ENCODE measurements around the gene RCAN2.

DNA sequence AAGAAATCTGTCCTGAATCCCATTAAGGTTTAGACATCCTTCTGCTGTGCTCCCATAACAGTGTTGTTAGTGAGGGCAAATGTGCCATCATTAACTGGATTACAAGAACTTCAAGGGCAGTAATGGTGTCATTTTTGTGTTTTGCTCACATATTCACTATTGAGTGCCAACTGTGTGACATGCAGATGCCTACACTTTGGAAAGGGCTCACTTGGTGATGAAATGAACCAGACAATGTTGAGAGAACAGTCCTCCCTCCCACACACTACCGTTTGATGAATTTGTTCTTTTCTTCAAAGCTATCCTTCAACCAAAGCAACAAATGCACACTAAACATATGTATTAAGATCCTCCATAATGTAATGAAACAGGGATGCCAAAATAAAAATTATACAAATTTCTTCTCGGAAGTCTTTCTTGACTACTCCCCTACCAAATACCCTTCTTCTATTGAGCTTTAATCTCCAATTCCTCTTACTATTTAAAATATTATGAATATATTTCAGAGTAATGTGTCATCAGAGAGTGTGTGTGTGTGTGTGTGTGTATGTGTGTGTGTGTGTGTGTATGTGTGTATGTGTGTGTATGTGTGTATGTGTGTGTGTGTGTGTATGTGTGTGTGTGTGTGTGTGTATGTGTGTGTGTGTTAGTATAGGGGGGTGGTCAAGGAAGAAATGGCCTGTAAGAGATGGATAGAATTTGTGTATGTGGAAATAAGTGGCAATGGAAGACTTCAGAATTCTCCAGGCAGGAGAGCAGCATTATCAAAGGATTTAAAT is 228.1 kb downstream of the RCAN2 start:
- TF ChIP-seq RBM17 (IDR thresholded peaks at IDR 0.05; ENCODE audit: borderline replicate concordance, low read depth, low read length) (no peak), ETV6 (IDR thresholded peaks at IDR 0.05; ENCODE audit: borderline replicate concordance in 1 of 2, low read depth in 2 of 2, low read length in 1 of 2) (no peak), ETV6 (CRISPR knock-in tag; IDR thresholded peaks at IDR 0.05; ENCODE audit: borderline replicate concordance) (no peak), USF2 (CRISPR knock-in tag; IDR thresholded peaks at IDR 0.05) (no peak), SAP30 (IDR thresholded peaks at IDR 0.05; ENCODE audit: borderline replicate concordance, insufficient read depth, low read depth, low read length, poor library complexity, severe bottlenecking) (no peak), EZH2 (IDR thresholded peaks at IDR 0.05; ENCODE audit: borderline replicate concordance, low read depth, low read length) (no peak), RFX5 (IDR thresholded peaks at IDR 0.05; ENCODE audit: low read depth, low read length) (no peak)
- TF ChIP-seq, protein P1, sequence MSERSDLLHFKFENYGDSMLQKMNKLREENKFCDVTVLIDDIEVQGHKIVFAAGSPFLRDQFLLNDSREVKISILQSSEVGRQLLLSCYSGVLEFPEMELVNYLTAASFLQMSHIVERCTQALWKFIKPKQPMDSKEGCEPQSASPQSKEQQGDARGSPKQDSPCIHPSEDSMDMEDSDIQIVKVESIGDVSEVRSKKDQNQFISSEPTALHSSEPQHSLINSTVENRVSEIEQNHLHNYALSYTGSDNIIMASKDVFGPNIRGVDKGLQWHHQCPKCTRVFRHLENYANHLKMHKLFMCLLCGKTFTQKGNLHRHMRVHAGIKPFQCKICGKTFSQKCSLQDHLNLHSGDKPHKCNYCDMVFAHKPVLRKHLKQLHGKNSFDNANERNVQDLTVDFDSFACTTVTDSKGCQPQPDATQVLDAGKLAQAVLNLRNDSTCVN (CRISPR knock-in tag; IDR thresholded peaks at IDR 0.05): no peak
- TF ChIP-seq, protein P2, sequence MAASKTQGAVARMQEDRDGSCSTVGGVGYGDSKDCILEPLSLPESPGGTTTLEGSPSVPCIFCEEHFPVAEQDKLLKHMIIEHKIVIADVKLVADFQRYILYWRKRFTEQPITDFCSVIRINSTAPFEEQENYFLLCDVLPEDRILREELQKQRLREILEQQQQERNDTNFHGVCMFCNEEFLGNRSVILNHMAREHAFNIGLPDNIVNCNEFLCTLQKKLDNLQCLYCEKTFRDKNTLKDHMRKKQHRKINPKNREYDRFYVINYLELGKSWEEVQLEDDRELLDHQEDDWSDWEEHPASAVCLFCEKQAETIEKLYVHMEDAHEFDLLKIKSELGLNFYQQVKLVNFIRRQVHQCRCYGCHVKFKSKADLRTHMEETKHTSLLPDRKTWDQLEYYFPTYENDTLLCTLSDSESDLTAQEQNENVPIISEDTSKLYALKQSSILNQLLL (CRISPR knock-in tag; IDR thresholded peaks at IDR 0.05; ENCODE audit: borderline replicate concordance): no peak
- TF ChIP-seq, protein P3, sequence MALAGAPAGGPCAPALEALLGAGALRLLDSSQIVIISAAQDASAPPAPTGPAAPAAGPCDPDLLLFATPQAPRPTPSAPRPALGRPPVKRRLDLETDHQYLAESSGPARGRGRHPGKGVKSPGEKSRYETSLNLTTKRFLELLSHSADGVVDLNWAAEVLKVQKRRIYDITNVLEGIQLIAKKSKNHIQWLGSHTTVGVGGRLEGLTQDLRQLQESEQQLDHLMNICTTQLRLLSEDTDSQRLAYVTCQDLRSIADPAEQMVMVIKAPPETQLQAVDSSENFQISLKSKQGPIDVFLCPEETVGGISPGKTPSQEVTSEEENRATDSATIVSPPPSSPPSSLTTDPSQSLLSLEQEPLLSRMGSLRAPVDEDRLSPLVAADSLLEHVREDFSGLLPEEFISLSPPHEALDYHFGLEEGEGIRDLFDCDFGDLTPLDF (CRISPR knock-in tag; IDR thresholded peaks at IDR 0.05): no peak

Data from K562 (cell line).